ENCODE results near the gene CHD2. TPM values are rescaled to one million over a fixed set of nuclear protein-coding genes. Genes with fewer than 3 reads are reported as not detected.
"Not testable (repeated sequence)": the region's sequence is repeated elsewhere in the genome, so short reads cannot be mapped to it uniquely, and the experiment has no call there.

Gene CHD2
- total RNA-seq, 1 experiment from 2014 or later = 37.5 TPM

- DNase-seq (ENCODE audit: low read depth) = no peak
Measured at GRCh38 chr15:93018574-93018973, 118.5 kb downstream of the CHD2 start.

- no peak for DNase-seq (ENCODE audit: low read depth)
Measured at GRCh38 chr15:93019090-93019489, 119.0 kb downstream of the CHD2 start.

- DNase-seq (ENCODE audit: low read depth) = no peak
Measured at GRCh38 chr15:93019971-93020370, 119.8 kb downstream of the CHD2 start.

- DNase-seq (ENCODE audit: low read depth) = no peak
Measured at GRCh38 chr15:93020976-93021772, 121.0 kb downstream of the CHD2 start.

- DNase-seq (ENCODE audit: low read depth) = no peak
Measured at GRCh38 chr15:93024293-93024692, 124.2 kb downstream of the CHD2 start.

- no peak for DNase-seq (ENCODE audit: low read depth)
Measured at GRCh38 chr15:93024716-93025624, 124.8 kb downstream of the CHD2 start.

- no peak for DNase-seq (ENCODE audit: low read depth)
Measured at GRCh38 chr15:93025625-93025982, 125.5 kb downstream of the CHD2 start.

- no peak for DNase-seq (ENCODE audit: low read depth)
Measured at GRCh38 chr15:93026380-93026817, 126.3 kb downstream of the CHD2 start.

GRCh38 chr15:93027413-93027812 lies 127.3 kb downstream of the CHD2 start:
- no peak for DNase-seq (ENCODE audit: low read depth)

GRCh38 chr15:93028111-93028631 lies 128.0 kb downstream of the CHD2 start:
- DNase-seq (ENCODE audit: low read depth) = no peak

- peak; percentile 65 for DNase-seq (ENCODE audit: low read depth)
Measured at GRCh38 chr15:93028632-93029213, 128.6 kb downstream of the CHD2 start.

GRCh38 chr15:93029214-93029835 lies 129.2 kb downstream of the CHD2 start:
- DNase-seq (ENCODE audit: low read depth) = peak; percentile 39

GRCh38 chr15:93029836-93030429 lies 129.8 kb downstream of the CHD2 start:
- peak; percentile 66 for DNase-seq (ENCODE audit: low read depth)

- peak; percentile 62 for DNase-seq (ENCODE audit: low read depth)
Measured at GRCh38 chr15:93030430-93031102, 130.4 kb downstream of the CHD2 start.

GRCh38 chr15:93031103-93031464 lies 131.0 kb downstream of the CHD2 start:
- no peak for DNase-seq (ENCODE audit: low read depth)

- DNase-seq (ENCODE audit: low read depth) = not testable (repeated sequence)
Measured at GRCh38 chr15:93031557-93032384, 131.6 kb downstream of the CHD2 start.

- DNase-seq (ENCODE audit: low read depth) = not testable (repeated sequence)
Measured at GRCh38 chr15:93032515-93033206, 132.5 kb downstream of the CHD2 start.

- no peak for DNase-seq (ENCODE audit: low read depth)
Measured at GRCh38 chr15:93033434-93034045, 133.4 kb downstream of the CHD2 start.

- DNase-seq (ENCODE audit: low read depth) = no peak
Measured at GRCh38 chr15:93034512-93034911, 134.4 kb downstream of the CHD2 start.
